GM19395 (cell line): ENCODE data around the gene AGRN.
"Not testable (repeated sequence)": the region's sequence is repeated elsewhere in the genome, so short reads cannot be mapped to it uniquely, and the experiment has no call there.

Experiments used
- ATAC-seq: cut with Tn5 transposase; IDR thresholded peaks from one replicate; pipeline ENCODE4 v1.9.1; 2021; ENCODE audit warnings: mild to moderate bottlenecking, moderate library complexity; ENCODE audit not compliant: unreplicated experiment

The AGRN gene

DNA sequence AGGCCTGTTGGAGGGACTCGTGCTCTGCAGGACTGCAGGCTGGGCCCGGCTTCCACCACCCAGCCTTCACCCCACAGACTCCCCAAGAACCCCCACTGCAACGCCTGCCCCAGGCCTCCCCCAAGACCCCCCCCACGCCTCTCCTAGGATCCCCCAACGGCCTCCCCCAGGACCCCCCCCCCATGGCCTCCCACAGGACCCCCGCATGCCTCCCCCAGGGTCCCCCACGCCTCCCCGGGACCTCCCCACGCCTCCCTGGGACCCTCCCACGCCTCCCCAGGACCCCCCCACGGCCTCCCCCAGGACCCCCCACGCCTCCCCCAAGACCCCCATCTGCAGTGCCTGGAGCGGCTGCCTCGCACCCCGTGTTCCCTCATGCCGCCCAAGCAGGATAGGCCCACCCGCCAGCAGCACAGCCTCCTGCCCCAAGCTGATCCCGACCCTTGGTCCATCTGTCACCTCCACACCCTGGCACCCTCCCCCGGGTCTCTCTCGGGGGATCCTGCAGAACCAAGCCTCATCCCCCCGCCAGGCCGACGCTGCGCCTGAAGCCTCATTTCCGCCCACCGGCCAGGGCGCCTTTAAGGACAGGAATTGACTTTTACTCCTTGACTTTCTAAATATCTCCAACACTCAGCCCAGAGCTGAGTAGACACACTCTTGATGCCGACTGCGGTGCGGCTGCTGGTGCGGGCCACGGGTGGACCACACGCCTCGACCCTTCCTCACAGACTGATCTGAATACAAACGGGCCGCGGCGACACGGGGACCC, 68.3 kb downstream of the AGRN start:
- no peak for ATAC-seq

DNA sequence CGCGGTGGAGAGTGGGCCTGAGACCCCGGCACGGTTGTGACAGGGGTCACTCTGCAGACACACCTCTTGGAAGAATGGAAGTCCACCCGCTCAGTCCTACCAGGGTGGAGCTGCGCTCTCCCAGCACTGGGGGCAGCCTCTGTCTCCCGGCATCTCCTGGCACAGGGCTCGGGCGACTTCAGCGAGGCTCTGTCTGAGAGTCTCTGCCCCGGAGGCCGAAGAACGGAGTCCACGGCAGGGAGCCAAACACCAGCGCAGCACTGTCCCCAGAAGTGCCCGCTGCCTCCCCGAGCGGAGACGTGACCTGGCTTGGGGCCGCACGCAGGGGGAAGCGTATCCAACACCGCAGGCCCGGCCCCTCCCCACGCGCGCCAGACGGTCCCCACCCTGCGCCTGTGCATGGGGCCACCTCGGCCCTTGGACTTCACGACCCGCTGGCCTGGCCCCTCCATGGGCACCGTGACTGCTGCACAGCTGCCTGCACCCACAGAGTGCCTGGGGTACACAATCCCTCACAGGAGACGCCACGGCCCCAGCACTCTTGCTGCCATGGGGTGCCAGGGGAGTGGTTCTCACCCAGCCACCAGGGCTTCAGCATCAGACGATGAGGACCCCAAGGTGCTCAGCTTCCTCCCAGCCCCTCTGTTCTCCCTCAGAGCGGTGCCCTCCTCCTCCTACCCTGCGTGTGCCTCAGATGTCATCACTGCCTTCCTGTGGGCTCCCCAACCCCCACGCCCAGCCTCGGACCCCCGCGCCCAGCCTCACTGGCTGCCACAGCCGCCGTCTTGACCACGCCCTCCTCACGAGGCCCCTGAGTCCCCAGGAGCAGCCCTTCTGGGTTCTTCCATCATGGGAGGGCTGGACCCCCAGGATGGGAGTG, 69.1 kb downstream of the AGRN start:
- no peak for ATAC-seq

DNA sequence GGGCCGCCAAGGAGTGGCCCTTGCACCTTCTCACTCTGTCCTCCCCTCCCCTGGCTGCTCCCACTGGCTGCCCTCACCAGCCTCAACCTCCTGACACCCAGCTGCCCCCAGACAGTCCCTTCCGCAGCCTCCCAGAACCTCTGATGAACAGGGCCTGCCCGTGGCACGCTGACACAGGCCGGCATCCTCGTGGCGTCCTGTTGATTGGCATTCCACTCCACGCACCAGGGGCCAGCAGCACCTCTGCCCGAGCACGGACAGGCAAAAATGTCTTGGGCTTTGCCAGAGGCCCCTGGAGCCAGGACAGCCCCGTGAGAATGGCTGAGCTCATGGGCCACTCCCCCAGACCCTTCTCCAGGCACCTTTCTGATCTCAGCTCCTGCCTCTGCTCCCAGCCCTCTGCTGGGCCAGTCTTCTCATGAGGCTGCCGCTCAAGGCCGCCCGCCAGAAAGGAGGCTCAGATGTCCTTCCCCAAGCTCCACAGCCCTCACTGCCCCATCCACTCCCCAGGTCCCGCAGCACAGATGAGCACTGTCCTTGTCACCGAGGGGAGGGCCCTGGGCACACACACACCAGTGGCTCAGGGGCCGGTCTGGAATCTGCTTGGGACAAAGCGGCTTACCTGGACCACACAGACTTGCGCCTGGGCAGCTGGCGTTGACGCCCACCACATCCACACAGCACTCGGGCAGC, 70.0 kb downstream of the AGRN start:
- no peak for ATAC-seq

DNA sequence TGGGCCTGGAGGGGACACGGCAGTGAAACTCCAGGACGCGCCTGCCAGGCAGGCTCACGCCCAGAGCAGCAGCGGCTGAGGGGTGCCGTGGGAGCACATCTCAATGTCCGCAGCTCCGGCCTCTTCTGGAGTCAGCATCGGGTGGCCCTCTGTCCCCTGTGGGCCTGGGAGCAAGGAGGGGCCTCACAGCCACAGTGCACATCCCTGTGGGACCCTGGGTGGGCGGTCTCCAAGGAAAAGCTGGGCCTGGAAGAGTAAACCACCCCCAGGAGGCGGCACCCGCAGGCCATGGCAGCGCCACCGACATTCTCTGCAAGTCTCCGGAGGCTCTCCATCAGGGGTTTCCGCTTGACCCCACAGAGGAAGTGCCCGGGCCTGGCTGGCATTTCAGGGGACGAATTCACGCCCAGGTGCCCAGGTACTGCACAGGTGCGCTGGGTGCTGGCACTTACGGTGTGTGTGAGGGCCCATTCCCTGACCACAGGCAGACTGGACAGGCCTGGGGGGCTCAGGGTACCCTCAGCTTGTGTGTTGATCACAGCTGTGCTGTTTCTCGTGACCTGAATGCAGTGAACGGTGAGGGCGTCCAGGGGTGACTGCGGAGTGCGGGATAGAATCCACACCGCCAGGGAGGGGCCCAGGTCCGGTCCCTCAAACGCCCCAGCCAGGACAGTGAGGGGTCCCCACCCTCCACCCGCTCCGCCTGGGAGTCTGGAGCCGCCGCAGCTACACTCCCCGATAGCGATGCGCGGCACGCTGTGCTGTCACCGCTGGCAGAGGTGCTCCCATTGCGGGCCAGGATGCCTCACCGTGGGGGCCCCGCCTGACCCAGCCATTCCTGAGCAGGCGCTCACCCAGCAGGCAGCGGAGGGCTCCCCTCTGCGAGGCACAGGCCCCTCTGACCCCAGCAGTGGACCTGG, 70.8 kb downstream of the AGRN start:
- ATAC-seq: no peak

DNA sequence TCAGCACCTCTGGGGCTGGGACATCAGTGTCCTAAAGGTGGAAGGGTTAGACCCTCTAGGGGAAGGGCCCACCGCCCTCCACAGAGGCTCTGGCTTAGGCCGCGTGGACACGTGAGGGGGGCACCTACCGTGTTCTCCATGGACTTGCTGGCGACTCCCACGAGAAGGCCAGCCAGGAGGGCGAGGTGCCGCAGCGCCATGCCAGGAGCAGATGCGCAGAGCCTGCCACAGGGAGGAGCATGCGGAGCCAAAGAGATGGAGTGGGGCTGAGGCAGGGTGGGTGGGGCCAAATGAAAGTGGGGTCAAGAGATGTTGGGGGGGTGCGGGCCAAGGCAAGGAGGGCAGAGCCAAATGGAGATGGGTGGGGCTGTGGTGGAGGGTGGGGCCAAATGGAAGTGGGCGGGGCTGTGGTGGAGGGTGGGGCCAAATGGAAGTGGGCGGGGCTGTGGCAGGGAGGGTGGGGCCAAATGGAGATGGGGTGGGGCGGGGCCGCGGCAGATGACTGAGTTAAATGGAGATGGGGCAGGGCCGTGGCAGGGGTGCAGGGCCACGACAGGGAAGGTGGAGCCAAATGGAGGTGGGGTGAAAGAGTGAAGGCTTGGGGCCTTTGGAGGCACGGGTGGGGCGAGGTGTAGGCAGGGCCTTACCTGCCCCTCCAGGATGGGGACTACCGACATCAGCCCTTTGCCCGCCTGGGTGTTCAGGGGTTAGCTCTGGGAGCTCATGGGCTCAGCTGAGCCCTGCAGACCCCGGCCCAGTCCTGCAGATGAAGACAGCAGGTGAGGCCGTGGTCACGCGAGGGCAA, 71.6 kb downstream of the AGRN start:
- no peak for ATAC-seq

DNA sequence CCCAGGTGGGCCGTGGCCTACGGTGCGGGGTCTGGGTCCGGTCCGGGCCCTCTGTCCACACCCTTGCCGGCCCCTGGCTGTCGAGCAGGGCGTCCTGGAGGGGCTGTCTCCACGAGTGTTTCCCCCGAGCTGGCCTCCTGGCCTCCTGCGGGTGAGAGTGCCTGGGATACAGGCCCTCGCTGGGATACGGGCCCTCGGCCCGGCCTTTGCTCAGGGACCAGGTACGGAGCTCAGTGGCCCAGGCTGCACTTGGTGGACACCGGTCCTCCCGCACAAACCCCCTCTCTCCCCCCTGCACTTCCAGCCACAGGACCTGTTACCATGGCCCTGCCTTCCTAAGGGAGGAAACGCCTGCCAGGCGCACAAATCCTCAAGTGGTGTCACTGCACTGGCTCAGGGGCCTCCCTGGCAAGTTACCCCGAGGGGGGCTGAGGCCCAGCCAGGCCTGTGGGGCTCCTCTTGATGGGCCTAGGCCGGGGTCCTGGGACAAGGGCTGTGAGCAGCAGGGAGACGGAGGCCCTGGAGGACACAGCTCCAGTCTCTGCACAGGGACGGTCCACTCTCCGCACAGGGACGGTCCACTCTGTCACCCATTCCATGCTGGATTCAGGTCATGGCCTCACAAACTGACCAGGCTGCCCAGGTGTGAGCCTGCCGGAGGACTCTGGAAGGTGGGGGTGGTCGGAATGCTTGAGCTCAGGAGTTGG, 72.4 kb downstream of the AGRN start:
- ATAC-seq: no peak

DNA sequence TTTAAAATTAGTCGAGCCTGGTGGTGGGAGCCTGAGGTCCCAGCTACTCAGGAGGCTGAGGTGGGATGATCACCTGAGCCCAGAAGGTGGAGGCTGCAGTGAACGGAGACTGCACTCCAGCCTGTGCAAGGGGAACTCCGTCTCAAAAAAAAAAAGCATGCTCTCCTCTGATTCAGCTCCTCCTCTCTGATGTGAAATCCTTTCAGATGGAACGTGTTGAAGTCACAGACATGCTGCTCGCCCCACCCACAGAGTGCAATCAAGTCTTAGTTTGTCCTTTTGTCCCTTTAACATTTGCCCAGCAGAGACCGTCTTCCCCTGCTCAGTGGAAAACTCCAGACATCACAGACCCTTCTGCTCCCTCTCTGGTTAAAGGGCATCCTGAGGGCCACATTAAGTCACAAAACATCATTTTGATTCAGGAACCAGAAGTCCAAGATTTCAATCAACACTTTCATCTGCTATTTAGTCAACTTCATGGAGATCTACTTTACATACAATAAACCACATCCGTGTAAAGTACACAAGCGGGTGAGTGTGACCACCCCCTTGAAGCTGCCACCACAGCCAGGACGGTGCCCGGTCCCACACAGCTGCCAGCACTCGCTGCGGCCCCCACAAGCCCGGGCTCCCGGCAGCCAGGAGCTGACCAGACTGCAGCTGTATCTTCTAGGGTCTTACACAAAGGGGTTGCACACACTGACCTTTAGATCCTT, 73.1 kb downstream of the AGRN start:
- no peak for ATAC-seq

DNA sequence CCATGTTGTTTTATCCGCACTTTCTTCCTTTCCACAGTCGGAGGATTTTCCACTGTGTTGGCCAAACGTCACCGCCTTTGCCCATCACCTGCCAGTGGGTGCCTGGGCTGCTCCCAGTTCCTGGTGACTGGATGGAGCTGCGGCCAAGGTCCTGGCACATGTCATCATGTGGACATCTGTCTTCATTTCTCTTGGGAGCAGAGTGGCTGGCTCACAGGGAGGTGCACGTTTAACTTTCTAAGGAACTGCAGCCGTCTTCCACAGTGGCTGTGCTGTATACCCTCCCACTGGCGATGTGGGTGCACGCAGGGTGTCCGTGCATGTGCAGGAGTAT, 73.7 kb downstream of the AGRN start:
- no peak for ATAC-seq

DNA sequence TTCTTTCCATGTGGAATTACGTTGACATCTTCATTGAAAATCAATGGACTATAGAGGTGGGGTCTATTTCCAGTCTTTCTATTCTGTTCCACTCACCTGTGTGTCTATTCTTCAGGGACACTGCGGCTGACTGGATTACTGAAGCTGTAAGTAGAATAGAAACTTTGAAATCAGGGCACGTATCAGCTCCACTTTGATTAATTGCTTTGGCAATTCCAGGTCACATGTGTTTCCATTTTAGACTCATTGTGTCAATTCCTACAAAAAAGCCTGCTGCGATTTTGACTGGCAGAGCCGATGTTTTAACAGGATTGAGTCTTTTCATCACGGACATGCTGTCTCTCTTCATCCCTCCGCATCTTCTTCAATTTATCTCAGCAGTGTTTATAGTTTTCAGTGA, 75.1 kb downstream of the AGRN start:
- ATAC-seq: no peak

DNA sequence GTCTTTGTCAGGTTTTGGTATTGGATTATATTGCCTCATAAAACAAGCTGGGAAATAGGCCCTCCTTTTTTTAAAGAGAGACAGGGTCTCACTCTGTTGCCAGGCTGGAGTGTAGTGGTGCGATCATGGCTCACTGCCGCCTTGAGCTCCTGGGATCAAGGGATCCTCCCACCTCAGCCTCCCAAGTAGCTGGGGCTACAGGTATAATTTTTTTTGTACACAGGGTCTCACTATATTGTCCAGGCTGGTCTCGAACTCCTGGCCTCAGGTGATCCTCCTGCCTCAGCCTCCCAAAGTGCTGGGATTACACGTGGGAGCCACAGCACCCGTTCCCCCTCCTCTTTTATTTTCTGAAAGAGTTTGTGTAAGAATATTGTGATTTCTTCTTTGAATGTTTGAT, 76.2 kb downstream of the AGRN start:
- not testable (repeated sequence) for ATAC-seq

DNA sequence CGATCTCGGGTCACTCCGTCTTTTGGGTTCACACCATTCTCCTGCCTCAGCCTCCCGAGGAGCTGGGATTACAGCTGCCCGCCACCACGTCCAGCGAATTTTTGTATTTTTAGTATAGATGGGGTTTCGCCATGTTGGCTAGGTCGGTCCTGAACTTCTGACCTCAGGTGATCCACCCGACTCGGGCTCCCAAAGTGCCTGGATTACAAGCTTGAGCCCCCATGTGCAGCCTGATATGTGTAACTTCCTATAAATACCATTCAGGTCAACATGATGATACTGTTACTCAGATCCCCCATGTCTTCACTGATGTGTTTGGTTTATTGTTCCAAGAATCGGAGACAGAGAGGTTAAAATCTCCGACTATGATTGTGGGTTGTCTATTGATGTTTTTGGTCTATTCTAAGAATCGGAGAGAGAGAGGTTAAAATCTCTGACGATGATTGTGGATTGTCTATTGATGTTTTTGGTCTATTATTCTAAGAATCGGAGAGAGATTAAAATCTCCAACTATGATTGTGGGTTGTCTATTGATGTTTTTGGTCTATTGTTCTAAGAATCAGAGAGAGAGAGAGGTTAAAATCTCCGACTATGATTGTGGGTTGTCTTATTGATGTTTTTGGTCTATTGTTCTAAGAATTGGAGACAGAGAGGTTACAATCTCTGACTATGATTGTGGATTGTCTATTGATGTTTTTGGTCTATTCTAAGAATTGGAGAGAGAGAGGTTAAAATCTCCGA, 78.9 kb downstream of the AGRN start:
- no peak for ATAC-seq

DNA sequence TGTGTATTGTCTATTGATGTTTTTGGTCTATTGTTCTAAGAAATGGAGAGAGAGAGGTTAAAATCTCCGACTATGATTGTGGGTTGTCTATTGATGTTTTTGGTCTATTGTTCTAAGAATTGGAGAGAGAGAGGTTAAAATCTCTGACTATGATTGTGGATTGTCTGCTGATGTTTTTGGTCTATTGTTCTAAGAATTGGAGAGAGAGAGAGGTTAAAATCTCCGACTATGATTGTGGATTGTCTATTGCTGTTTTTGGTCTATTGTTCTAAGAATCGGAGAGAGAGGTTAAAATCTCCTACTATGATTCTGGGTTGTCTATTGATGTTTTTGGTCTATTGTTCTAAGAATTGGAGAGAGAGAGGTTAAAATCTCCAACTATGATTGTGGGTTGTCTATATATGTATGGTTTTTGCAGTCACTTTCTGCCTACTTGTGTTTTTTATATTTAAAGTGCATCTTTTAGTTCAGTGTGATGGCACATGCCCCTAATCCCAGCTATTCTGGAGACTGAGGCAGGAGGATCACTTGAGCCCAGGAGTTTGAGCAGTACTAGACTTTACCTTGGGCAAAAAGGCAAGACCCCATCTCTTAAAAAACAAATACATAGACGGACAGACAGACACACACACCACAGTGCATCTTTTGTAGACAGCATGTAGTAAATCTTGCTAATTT, 79.7 kb downstream of the AGRN start:
- no peak for ATAC-seq

DNA sequence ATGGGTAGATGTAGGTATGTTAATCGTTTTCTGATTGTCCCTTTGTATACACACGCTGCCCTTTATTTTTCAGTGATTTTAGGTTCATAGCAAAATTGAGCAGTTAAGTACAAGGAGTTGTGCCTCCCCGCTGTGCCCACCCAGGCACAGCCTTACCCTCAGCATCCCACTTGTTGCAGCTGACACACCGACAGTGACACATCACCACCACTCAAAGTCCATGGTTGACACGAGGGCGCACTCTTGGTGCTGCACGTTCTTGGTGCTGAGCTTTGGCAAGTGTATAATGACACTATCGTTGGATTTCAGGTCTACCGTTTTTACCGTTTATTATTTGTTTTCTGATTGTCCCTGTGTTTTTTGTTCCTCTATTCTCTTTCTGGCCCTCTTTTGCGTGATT, 80.4 kb downstream of the AGRN start:
- no peak for ATAC-seq

DNA sequence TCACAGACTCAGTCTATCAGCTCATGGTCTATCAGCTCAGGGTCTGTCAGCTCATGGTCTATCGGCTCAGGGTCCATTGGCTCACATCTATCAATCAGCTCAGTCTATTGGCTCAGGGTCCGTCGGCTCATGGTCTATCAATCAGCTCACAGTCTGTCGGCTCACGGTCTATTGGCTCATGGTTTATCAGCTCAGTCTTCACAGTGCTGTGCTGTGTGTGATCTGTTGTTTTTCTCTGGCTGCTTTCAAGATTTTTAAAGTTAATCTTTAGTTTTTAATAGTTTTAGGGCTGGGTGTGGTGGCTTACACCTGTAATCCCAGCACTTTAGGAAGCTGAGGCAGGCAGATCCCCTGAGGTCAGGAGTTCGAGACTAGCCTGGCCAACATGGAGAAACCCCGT, 81.6 kb downstream of the AGRN start:
- no peak for ATAC-seq

DNA sequence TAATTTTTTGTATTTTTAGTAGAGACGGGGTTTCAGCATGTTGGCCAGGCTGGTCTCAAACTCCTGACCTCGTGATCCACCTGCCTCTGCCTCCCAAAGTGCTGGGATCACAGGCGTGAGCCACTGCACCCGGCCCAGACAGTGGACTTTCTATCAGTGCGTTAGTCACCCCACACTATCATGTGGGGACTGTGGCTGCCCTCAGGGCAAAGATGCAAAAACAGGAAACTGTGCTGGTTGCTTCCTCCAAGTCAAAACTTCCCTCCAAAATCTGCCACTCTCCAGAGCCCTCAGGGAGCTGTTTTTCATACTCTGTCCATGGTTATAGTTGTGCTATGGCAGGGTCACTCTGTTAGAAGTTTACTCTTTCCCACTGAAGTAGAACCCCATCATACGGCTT, 84.2 kb downstream of the AGRN start:
- ATAC-seq: not testable (repeated sequence)
